GM21515 (cell line): ENCODE measurements around the gene APOA5.
"Not testable (repeated sequence)": the region's sequence is repeated elsewhere in the genome, so short reads cannot be mapped to it uniquely, and the experiment has no call there.

Source experiments
- ATAC-seq: cut with Tn5 transposase; IDR thresholded peaks from one replicate; pipeline ENCODE4 v1.9.1; 2021; ENCODE audit not compliant: unreplicated experiment

Gene APOA5

GRCh38 chr11:116801662-116802061, 10.0 kb upstream of the APOA5 start:
- not testable (repeated sequence) for ATAC-seq

GRCh38 chr11:116800610-116801009, 8.9 kb upstream of the APOA5 start:
- no peak for ATAC-seq

GRCh38 chr11:116798368-116798767, 6.7 kb upstream of the APOA5 start:
- ATAC-seq: no peak

- no peak for ATAC-seq
These were observed 6.1 kb upstream of the APOA5 start for GRCh38 chr11:116797816-116798215.

GRCh38 chr11:116796548-116796947, 4.9 kb upstream of the APOA5 start:
- no peak for ATAC-seq

- ATAC-seq: no peak
These were observed 3.2 kb upstream of the APOA5 start for GRCh38 chr11:116794851-116795250.

- ATAC-seq: no peak
These were observed 2.1 kb upstream of the APOA5 start for GRCh38 chr11:116793772-116794097.

- no peak for ATAC-seq
These were observed 1.4 kb upstream of the APOA5 start for GRCh38 chr11:116792869-116793771.

GRCh38 chr11:116792144-116792868, 627 bp upstream of the APOA5 start:
- ATAC-seq: no peak

GRCh38 chr11:116791002-116791812, 472 bp downstream of the APOA5 start:
- ATAC-seq: peak; percentile 36

- ATAC-seq: no peak
These were observed 1.3 kb downstream of the APOA5 start for GRCh38 chr11:116790167-116791001.

GRCh38 chr11:116788975-116789374, 2.7 kb downstream of the APOA5 start:
- ATAC-seq: no peak

- ATAC-seq: no peak
These were observed 3.1 kb downstream of the APOA5 start for GRCh38 chr11:116788534-116788933.

GRCh38 chr11:116787786-116788486, 3.7 kb downstream of the APOA5 start, which contains the start of gene ZPR1:
Gene ZPR1 (minus strand): TSS chr11:116788023. CDS start chr11:116787990, 33 bp downstream.
- peak; percentile 85 for ATAC-seq

GRCh38 chr11:116787436-116787785, 4.3 kb downstream of the APOA5 start:
- no peak for ATAC-seq

GRCh38 chr11:116786966-116787365, 4.7 kb downstream of the APOA5 start:
- no peak for ATAC-seq

- no peak for ATAC-seq
These were observed 5.4 kb downstream of the APOA5 start for GRCh38 chr11:116786326-116786725.

GRCh38 chr11:116782728-116783127, 9.0 kb downstream of the APOA5 start:
- ATAC-seq: no peak

GRCh38 chr11:116778556-116778955, 13.1 kb downstream of the APOA5 start:
- no peak for ATAC-seq

GRCh38 chr11:116777056-116777455, 14.6 kb downstream of the APOA5 start:
- ATAC-seq: no peak
